GM12874 (cell line): ENCODE data around the gene IRAK2.

Experiments used
- TF ChIP-seq, protein P1 (sequence below): IDR thresholded peaks from 2 replicates; pipeline ENCODE4 v1.5.1; 2011; ENCODE audit warnings: low read depth, mild to moderate bottlenecking, control low read depth, low read length, moderate library complexity; ENCODE audit not compliant: insufficient read depth

IRAK2 gene

DNA sequence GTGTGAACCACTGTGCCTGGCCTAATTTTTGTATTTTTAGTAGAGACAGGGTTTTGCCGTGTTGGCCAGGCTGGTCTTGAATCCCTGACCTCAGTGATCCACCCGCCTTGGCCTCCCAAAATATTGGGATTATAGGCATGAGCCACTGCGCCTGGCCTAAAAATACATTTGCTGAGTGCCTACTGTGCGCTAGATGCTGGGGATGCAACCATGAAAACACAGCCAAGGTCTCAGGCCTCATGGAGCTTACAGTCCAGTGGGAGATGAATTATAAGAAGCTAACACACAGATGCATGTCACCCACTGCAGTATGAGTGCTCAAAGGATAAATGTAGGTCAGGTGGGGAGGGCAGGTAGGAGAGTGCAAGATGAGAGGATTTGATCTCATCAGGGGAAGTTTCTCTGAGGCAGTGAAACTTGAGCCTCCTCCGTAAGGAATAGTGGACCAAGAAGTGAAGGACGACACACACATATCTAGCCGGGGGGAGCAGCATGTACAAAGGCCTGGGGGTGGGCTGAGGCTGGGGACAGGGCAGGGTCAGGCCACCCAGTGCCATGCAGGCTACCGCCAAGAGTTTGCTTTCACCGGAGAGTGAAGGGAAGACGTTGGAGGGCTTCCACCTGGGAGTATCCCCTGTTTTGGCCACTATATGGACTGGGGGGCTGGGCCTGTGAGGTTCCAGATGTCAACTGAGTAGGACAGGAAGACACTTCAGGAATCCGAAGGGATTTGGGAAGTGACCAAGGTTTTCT is 24.3 kb downstream of the IRAK2 start:
- TF ChIP-seq, protein P1, sequence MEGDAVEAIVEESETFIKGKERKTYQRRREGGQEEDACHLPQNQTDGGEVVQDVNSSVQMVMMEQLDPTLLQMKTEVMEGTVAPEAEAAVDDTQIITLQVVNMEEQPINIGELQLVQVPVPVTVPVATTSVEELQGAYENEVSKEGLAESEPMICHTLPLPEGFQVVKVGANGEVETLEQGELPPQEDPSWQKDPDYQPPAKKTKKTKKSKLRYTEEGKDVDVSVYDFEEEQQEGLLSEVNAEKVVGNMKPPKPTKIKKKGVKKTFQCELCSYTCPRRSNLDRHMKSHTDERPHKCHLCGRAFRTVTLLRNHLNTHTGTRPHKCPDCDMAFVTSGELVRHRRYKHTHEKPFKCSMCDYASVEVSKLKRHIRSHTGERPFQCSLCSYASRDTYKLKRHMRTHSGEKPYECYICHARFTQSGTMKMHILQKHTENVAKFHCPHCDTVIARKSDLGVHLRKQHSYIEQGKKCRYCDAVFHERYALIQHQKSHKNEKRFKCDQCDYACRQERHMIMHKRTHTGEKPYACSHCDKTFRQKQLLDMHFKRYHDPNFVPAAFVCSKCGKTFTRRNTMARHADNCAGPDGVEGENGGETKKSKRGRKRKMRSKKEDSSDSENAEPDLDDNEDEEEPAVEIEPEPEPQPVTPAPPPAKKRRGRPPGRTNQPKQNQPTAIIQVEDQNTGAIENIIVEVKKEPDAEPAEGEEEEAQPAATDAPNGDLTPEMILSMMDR: no peak

DNA sequence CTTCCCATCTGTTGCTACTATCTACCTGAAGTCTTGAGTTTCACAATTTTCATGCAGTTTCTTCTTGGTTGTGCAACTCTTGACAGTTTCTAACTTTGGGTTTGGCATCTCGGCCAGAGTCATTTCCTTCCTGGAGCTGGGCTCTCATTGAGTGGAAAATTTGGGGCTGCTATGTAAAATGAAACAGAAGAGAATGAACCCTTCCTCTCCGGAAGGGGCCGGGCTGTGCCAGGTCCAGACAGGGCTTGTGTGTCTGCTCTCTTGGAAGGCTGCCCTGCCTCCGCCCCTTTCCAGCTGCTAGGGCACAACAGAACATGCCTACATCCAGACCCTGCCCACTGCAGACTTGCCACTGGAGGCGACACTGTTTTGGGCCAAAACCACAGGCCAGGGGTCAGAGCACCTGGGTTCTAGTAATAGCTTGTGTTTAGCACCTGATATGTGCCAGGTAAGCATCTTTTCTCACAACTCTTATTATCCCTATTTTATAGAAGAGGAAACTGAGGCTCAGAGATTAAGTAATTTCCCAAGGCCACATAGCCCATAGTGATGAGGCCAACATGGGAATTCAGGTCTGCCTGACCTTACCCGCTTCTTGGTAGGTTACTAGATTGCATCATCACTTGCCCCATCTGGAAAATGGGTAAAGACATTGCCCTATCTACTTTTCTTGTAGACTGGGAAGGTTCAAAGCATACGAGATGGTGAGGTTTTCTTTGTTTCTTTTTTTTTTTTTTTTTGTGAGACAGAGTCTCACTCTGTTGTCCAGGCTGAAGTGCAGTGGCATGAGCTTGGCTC is 25.0 kb downstream of the IRAK2 start:
- TF ChIP-seq, protein P1: no peak

GRCh38 chr3:10192953-10193691 is 28.4 kb downstream of the IRAK2 start:
- TF ChIP-seq, protein P1: peak; percentile 51

GRCh38 chr3:10193692-10194327 is 29.1 kb downstream of the IRAK2 start:
- TF ChIP-seq, protein P1: no peak

DNA sequence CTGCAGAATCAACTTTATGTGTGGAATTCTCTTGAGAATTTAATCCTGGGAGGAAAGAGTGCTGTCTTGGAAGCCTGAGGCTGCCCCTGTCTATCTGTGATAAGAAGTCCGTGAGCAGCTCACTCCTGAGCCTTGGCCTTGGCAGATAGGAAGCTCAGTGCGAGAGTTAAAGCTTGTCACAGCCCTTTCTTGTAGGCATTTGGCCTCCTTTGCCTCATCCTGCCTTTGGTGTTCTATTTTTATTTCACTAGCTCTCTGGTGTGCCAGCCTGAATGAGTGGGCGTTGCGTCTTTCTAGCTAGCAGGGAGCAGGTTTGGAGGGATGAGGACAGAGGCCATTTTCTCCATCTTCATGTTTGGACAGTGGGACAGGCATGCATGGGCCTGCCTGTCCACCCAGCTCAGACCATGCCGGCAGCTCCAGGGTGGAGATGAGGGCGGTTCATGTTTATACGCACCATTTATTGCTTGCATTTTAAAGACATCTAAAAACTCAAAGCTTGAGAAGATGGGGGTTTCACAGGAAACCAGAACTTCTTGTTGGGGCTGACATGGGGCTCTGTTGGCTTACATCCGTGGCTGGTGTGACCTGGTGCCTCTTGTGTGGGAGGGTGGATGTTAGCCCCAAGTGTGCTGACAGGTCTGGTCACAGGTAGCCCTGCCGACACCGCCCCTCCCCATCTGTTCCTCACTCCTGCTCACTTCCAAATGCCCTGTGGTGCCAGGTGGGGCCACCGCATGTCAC is 29.8 kb downstream of the IRAK2 start:
- TF ChIP-seq, protein P1: no peak

- TF ChIP-seq, protein P1: no peak
These were observed 30.8 kb downstream of the IRAK2 start for GRCh38 chr3:10195366-10196089.
